Mucosa of stomach (tissue), 1 donor: ENCODE measurements around the gene TOP3A.
"Not testable (repeated sequence)": the region's sequence is repeated elsewhere in the genome, so short reads cannot be mapped to it uniquely, and the experiment has no call there.

Source experiments
- H3K27me3 ChIP-seq: one replicate; pipeline ENCODE4 v1.7.0; 2013; ENCODE audit warnings: mild to moderate bottlenecking, low read length; ENCODE audit not compliant: control insufficient read depth, insufficient read depth
- H3K36me3 ChIP-seq: one replicate; pipeline ENCODE4 v1.7.0; 2013; ENCODE audit warnings: low read length; ENCODE audit not compliant: control insufficient read depth, insufficient read depth
- H3K4me1 ChIP-seq: one replicate; pipeline ENCODE4 v1.7.0; 2013; ENCODE audit warnings: mild to moderate bottlenecking, low read length; ENCODE audit not compliant: control insufficient read depth, insufficient read depth
- H3K4me3 ChIP-seq: one replicate; pipeline ENCODE4 v1.7.0; 2013; ENCODE audit warnings: low read length
- H3K9ac ChIP-seq: one replicate; pipeline ENCODE4 v1.7.0; 2013; ENCODE audit warnings: mild to moderate bottlenecking, low read length, moderate library complexity
- H3K9me3 ChIP-seq: one replicate; pipeline ENCODE4 v1.7.0; 2013; ENCODE audit warnings: mild to moderate bottlenecking, low read length, moderate library complexity; ENCODE audit not compliant: control insufficient read depth
- donor health status: Pancreatic carcinoma.

TOP3A gene

GRCh38 chr17:18321309-18321708, 6.5 kb upstream of the TOP3A start:
- Histone ChIP-seq H3K27me3 (no peaks in the 10 kb centered on the region), H3K9ac (no peak overlapping the region), H3K4me1 (peaks cover 40% of the 10 kb centered on the region), H3K36me3 (peaks cover 14% of the 10 kb centered on the region), H3K4me3 (no peak overlapping the region), H3K9me3 (no peaks in the 10 kb centered on the region)

- peaks cover 14% of the 10 kb centered on the region for H3K36me3 ChIP-seq
- no peaks in the 10 kb centered on the region for H3K27me3 ChIP-seq
- no peak overlapping the region for H3K4me3 ChIP-seq
- peaks cover 47% of the 10 kb centered on the region for H3K4me1 ChIP-seq
- no peak overlapping the region for H3K9ac ChIP-seq
- H3K9me3 ChIP-seq: no peaks in the 10 kb centered on the region
Observed at GRCh38 chr17:18320301-18320700, 5.5 kb upstream of the TOP3A start.

- no peak overlapping the region for H3K9ac ChIP-seq
- peaks cover 10% of the 10 kb centered on the region for H3K36me3 ChIP-seq
- no peaks in the 10 kb centered on the region for H3K27me3 ChIP-seq
- H3K9me3 ChIP-seq: no peaks in the 10 kb centered on the region
- peaks cover 47% of the 10 kb centered on the region for H3K4me1 ChIP-seq
- no peak overlapping the region for H3K4me3 ChIP-seq
Observed at GRCh38 chr17:18319604-18320256, 4.9 kb upstream of the TOP3A start.

GRCh38 chr17:18318771-18319450, 4.1 kb upstream of the TOP3A start:
- Histone ChIP-seq H3K9me3 (no peaks in the 10 kb centered on the region), H3K4me3 (peak overlapping the region; percentile 2), H3K27me3 (no peaks in the 10 kb centered on the region), H3K36me3 (peaks cover 6% of the 10 kb centered on the region), H3K4me1 (peaks cover 47% of the 10 kb centered on the region), H3K9ac (no peak overlapping the region)

- Histone ChIP-seq H3K9me3 (no peaks in the 10 kb centered on the region), H3K4me1 (peaks cover 55% of the 10 kb centered on the region), H3K9ac (peak overlapping the region; percentile 19), H3K4me3 (no peak overlapping the region), H3K27me3 (no peaks in the 10 kb centered on the region), H3K36me3 (peaks cover 6% of the 10 kb centered on the region)
Observed at GRCh38 chr17:18318117-18318516, 3.3 kb upstream of the TOP3A start.

- Histone ChIP-seq H3K27me3 (no peaks in the 10 kb centered on the region), H3K4me3 (peak overlapping the region; percentile 91), H3K9ac (peak overlapping the region; percentile 91), H3K36me3 (peaks cover 6% of the 10 kb centered on the region), H3K4me1 (peaks cover 57% of the 10 kb centered on the region), H3K9me3 (no peaks in the 10 kb centered on the region)
Observed at GRCh38 chr17:18315961-18316360, 1.2 kb upstream of the TOP3A start.

GRCh38 chr17:18315562-18315922, 748 bp upstream of the TOP3A start:
- Histone ChIP-seq H3K36me3 (peaks cover 6% of the 10 kb centered on the region), H3K4me3 (peak overlapping the region; percentile 91), H3K9me3 (no peaks in the 10 kb centered on the region), H3K4me1 (peaks cover 57% of the 10 kb centered on the region), H3K27me3 (no peaks in the 10 kb centered on the region), H3K9ac (peak overlapping the region; percentile 91)

GRCh38 chr17:18314059-18314730, 599 bp downstream of the TOP3A start:
- Histone ChIP-seq H3K4me1 (peaks cover 46% of the 10 kb centered on the region), H3K36me3 (no peaks in the 10 kb centered on the region), H3K4me3 (peak overlapping the region; percentile 91), H3K9me3 (no peaks in the 10 kb centered on the region), H3K27me3 (no peaks in the 10 kb centered on the region), H3K9ac (peak overlapping the region; percentile 91)

GRCh38 chr17:18309202-18309601, 5.6 kb downstream of the TOP3A start:
- no peak overlapping the region for H3K9ac ChIP-seq

GRCh38 chr17:18303206-18303605, 11.6 kb downstream of the TOP3A start:
- peaks cover 14% of the 10 kb centered on the region for H3K36me3 ChIP-seq
- not testable (repeated sequence) for H3K4me3 ChIP-seq, H3K9me3 ChIP-seq

More at GRCh38 chr17:18309202-18309601, 5.6 kb downstream of the TOP3A start:
- Histone ChIP-seq H3K4me1 (peaks cover 10% of the 10 kb centered on the region), H3K4me3 (no peak overlapping the region), H3K27me3 (no peaks in the 10 kb centered on the region), H3K9me3 (no peaks in the 10 kb centered on the region), H3K36me3 (no peaks in the 10 kb centered on the region)

GRCh38 chr17:18300725-18301480, 13.9 kb downstream of the TOP3A start:
- H3K4me1 ChIP-seq: peaks cover 8% of the 10 kb centered on the region
- no peaks in the 10 kb centered on the region for H3K9me3 ChIP-seq
- H3K4me3 ChIP-seq: no peak overlapping the region
- H3K27me3 ChIP-seq: no peaks in the 10 kb centered on the region
- peaks cover 14% of the 10 kb centered on the region for H3K36me3 ChIP-seq
- no peak overlapping the region for H3K9ac ChIP-seq

More at GRCh38 chr17:18303206-18303605, 11.6 kb downstream of the TOP3A start:
- H3K9ac ChIP-seq, H3K4me1 ChIP-seq, H3K27me3 ChIP-seq: not testable (repeated sequence)

GRCh38 chr17:18298061-18298460, 16.7 kb downstream of the TOP3A start:
- not testable (repeated sequence) for H3K27me3 ChIP-seq, H3K4me3 ChIP-seq, H3K9me3 ChIP-seq, H3K4me1 ChIP-seq, H3K9ac ChIP-seq
- peaks cover 14% of the 10 kb centered on the region for H3K36me3 ChIP-seq
